ENCODE measurements around the gene TEPSIN. TPM values are rescaled to one million over a fixed set of nuclear protein-coding genes. Genes with fewer than 3 reads are reported as not detected.

TEPSIN gene
- total and polyA plus RNA-seq, 2 of the 8 experiments (the other 6 are each of a cell fraction or from before 2014, with no cell fraction given): 22.9 to 28.0 TPM

- H3K18ac ChIP-seq (ENCODE audit: extremely low read depth, low read length): no peak overlapping the region
- H2BK120ac ChIP-seq (replicated peaks; ENCODE audit: low read depth, low read length): no peak overlapping the region
- DNase-seq (ENCODE audit: low read depth in 1 of 2, low spot score in 2 of 2) (no peak), FAIRE-seq (no peak)
- H3K23me2 ChIP-seq (ENCODE audit: low read depth, low read length): no peaks in the 10 kb centered on the region
- no peak overlapping the region for H3K56ac ChIP-seq (replicated peaks; ENCODE audit: insufficient read length, low read depth, low read length)
- no peak overlapping the region for H3K27ac ChIP-seq (ENCODE audit: low read depth, low read length)
- H3K4me3 ChIP-seq (ENCODE audit: extremely low read depth in 1 of 4, insufficient read depth in 2 of 4, low read depth in 3 of 4, low read length in 4 of 4): no peak overlapping the region
- peaks cover 0 to 3% of the 10 kb centered on the region in 2 experiments for H4K20me1 ChIP-seq (replicated peaks in 1 of 2; ENCODE audit: control insufficient read depth in 1 of 2, insufficient read depth in 2 of 2, low read length in 2 of 2)
- H2AFZ ChIP-seq (ENCODE audit: low read length): no peak overlapping the region
- no peak overlapping the region for H4K8ac ChIP-seq (ENCODE audit: extremely low read depth, insufficient read depth, low read length)
- no peaks in the 10 kb centered on the region for H3K79me1 ChIP-seq (ENCODE audit: low read depth, low read length)
- no peaks in the 10 kb centered on the region for H3K36me3 ChIP-seq (ENCODE audit: control insufficient read depth in 2 of 4, insufficient read depth in 4 of 4, low read length in 3 of 4)
- no peak overlapping the region for H3K14ac ChIP-seq (ENCODE audit: insufficient read length)
- no peak overlapping the region for H2BK12ac ChIP-seq (ENCODE audit: low read depth, low read length)
- POLR2A ChIA-PET (ENCODE audit: partially characterized antibody): no interaction called here
- H2BK5ac ChIP-seq (ENCODE audit: low read depth, low read length): no peak overlapping the region
- H3K4me2 ChIP-seq (ENCODE audit: insufficient read depth in 1 of 2, low read depth in 2 of 2, low read length in 2 of 2): no peak overlapping the region
- no peaks in the 10 kb centered on the region for H3K27me3 ChIP-seq (replicated peaks in 1 of 4; ENCODE audit: control insufficient read depth in 3 of 4, extremely low read depth in 1 of 4, insufficient read depth in 3 of 4, low read length in 3 of 4)
- 92% methylated on average over 8 of the region's 10 CpGs; no CpG with 5 or more reads in 1 of the 2 experiments for WGBS, 2 experiments (ENCODE audit: extremely low coverage in 1 of 2, insufficient coverage in 1 of 2, insufficient read length in 1 of 2, insufficient replicate concordance in 2 of 2, low coverage in 1 of 2, low lambda C conversion rate in 2 of 2, missing lambda C conversion rate in 1 of 2)
- H2BK15ac ChIP-seq (ENCODE audit: low read length): no peak overlapping the region
- H4K5ac ChIP-seq (ENCODE audit: insufficient read length, low read depth, low read length): no peak overlapping the region
- H3K79me2 ChIP-seq (ENCODE audit: control insufficient read depth in 1 of 2, insufficient read depth in 2 of 2, low read length in 2 of 2): no peaks in the 10 kb centered on the region
- H3K9ac ChIP-seq (replicated peaks in 1 of 4; ENCODE audit: extremely low read depth in 1 of 4, low read depth in 3 of 4, low read length in 3 of 4): no peak overlapping the region
- peaks cover 0 to 5% (median under 1%) of the 10 kb centered on the region in 4 experiments; a peak in 2 of 7 replicates for H3K4me1 ChIP-seq (replicated peaks in 1 of 4; ENCODE audit: control insufficient read depth in 3 of 4, insufficient read depth in 4 of 4, low read length in 3 of 4)
- CTCF ChIA-PET (ENCODE audit: partially characterized antibody): interaction anchor here (1.3 kb wide), 1 partner anchor 11 kb away, joined by 3 read pairs; no protein-coding TSS in a partner anchor
- no peak overlapping the region for H2BK20ac ChIP-seq (ENCODE audit: low read length)
- no peak overlapping the region for H4K91ac ChIP-seq (replicated peaks; ENCODE audit: insufficient read length, low read length)
- H2AK5ac ChIP-seq (ENCODE audit: low read depth, low read length): no peak overlapping the region
- H3K9me3 ChIP-seq (ENCODE audit: insufficient read depth in 2 of 2, low read depth in 1 of 2, low read length in 1 of 2): no peaks in the 10 kb centered on the region; a peak in 1 of 4 replicates
- no peak overlapping the region for H3K4ac ChIP-seq (replicated peaks; ENCODE audit: insufficient read length, low read depth, low read length)
- H3K23ac ChIP-seq (ENCODE audit: insufficient read length): no peak overlapping the region
- TF ChIP-seq CBX5 (IDR thresholded peaks at IDR 0.05; ENCODE audit: low read depth, low read length) (no peak), KDM5A (IDR thresholded peaks at IDR 0.05; ENCODE audit: low read length) (no peak), POU5F1 (IDR thresholded peaks at IDR 0.05; ENCODE audit: low read depth, low read length) (no peak), ZNF274 (IDR thresholded peaks at IDR 0.05; ENCODE audit: borderline replicate concordance, extremely low read depth, low read length) (no peak), SIX5 (IDR thresholded peaks at IDR 0.05; ENCODE audit: low read depth, low read length) (no peak), HDAC2 (IDR thresholded peaks at IDR 0.05; ENCODE audit: borderline replicate concordance in 1 of 2, low read depth in 2 of 2, low read length in 2 of 2) (no peak), SP1 (IDR thresholded peaks at IDR 0.05; ENCODE audit: low read depth, low read length) (no peak), CTBP2 (IDR thresholded peaks at IDR 0.05; ENCODE audit: borderline replicate concordance, insufficient read depth, insufficient read length, low read length) (no peak), SIN3A (conservative IDR thresholded peaks at IDR 0.05 in 1 of 2, IDR thresholded peaks at IDR 0.05 in 1 of 2; ENCODE audit: low read depth in 1 of 2, low read length in 2 of 2) (no peak), SIRT6 (IDR thresholded peaks at IDR 0.05; ENCODE audit: low read length) (no peak), RNF2 (IDR thresholded peaks at IDR 0.05; ENCODE audit: borderline replicate concordance, low read depth, low read length, missing control alignments, poor library complexity, severe bottlenecking) (no peak)
- TF ChIP-seq, protein P1, sequence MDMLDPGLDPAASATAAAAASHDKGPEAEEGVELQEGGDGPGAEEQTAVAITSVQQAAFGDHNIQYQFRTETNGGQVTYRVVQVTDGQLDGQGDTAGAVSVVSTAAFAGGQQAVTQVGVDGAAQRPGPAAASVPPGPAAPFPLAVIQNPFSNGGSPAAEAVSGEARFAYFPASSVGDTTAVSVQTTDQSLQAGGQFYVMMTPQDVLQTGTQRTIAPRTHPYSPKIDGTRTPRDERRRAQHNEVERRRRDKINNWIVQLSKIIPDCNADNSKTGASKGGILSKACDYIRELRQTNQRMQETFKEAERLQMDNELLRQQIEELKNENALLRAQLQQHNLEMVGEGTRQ (IDR thresholded peaks at IDR 0.05; ENCODE audit: low read length): no peak
Observed at GRCh38 chr17:81183316-81183715, 55.5 kb downstream of the TEPSIN start.

Measured in H1 (cell line).